Right ventricle myocardium superior (tissue), 1 donor: ENCODE results near the gene IGSF6. TPM values are rescaled to one million over a fixed set of nuclear protein-coding genes. Genes with fewer than 3 reads are reported as not detected.
"Not testable (repeated sequence)": the region's sequence is repeated elsewhere in the genome, so short reads cannot be mapped to it uniquely, and the experiment has no call there.

Experiments used
- ATAC-seq: fragments of 200-7000 bp; cut with Tn5 transposase; one replicate; pipeline ENCODE4 v1.9.1; 2020; ENCODE audit warnings: mild to moderate bottlenecking; ENCODE audit not compliant: poor library complexity
- DNase-seq: peaks from one replicate; pipeline ENCODE4 v3.0.0-alpha.2; 2020
- intact Hi-C: fragments of 100-400 bp; cut with DNase I; formaldehyde crosslinking; loops from one replicate; pipeline ENCODE4 v1.11.2; 2022
- long read RNA-seq: library from polyadenylated mRNA; unstranded; transcript quantifications from one replicate; pipeline ENCODE4 v2.0.0, GENCODE V29; 2021
- total RNA-seq: library from RNA; stranded (reverse); fragmentation: NEBNext Ultra II Directional; extraction: Animal tissue kit (Norgen Biotek cat#: 25700); gene quantifications from one replicate; pipeline ENCODE4 v1.2.1, GENCODE V29; 2021
- donor health status: DM: no; HTN: yes; CAD: no; lungs with severe emphysema.

The IGSF6 gene
- 2.5 TPM for total RNA-seq
- long read RNA-seq, result 0 reads

GRCh38 chr16:21652453-21652852 is at the start of gene IGSF6:
IGSF6 (minus strand) TSS chr16:21652608; CDS start chr16:21652598, 10 bp downstream.
- ATAC-seq, result peak; percentile 49
- intact Hi-C loops, result no loop called here
- DNase-seq, result peak; percentile 63

GRCh38 chr16:21701271-21701670 is 48.9 kb upstream of the IGSF6 start:
- DNase-seq, result no peak
- no peak for ATAC-seq
- intact Hi-C loops, result no loop called here

GRCh38 chr16:21698169-21699032 is 46.0 kb upstream of the IGSF6 start:
- ATAC-seq (no peak), DNase-seq (no peak)
- intact Hi-C loops, result no loop called here

- intact Hi-C loops, result no loop called here
- ATAC-seq, result no peak
These were observed 44.6 kb upstream of the IGSF6 start for GRCh38 chr16:21697032-21697431.

GRCh38 chr16:21694609-21695008 is 42.2 kb upstream of the IGSF6 start:
- no peak for ATAC-seq
- intact Hi-C loops, result no loop called here

More at GRCh38 chr16:21697032-21697431, 44.6 kb upstream of the IGSF6 start:
- no peak for DNase-seq

GRCh38 chr16:21690967-21691366 is 38.6 kb upstream of the IGSF6 start:
- DNase-seq, ATAC-seq, intact Hi-C loops: not testable (repeated sequence)

More at GRCh38 chr16:21694609-21695008, 42.2 kb upstream of the IGSF6 start:
- DNase-seq, result no peak

- no peak for DNase-seq
- intact Hi-C loops, result no loop called here
- ATAC-seq, result no peak
These were observed 36.7 kb upstream of the IGSF6 start for GRCh38 chr16:21689107-21689506.

GRCh38 chr16:21685034-21685455 is 32.6 kb upstream of the IGSF6 start:
- DNase-seq (no peak), ATAC-seq (no peak)
- intact Hi-C loops, result no loop called here

GRCh38 chr16:21684199-21684598 is 31.8 kb upstream of the IGSF6 start:
- intact Hi-C loops, result no loop called here
- no peak for ATAC-seq
- no peak for DNase-seq

- intact Hi-C loops, result no loop called here
- no peak for ATAC-seq
- DNase-seq, result no peak
These were observed 30.8 kb upstream of the IGSF6 start for GRCh38 chr16:21683184-21683583.

GRCh38 chr16:21680714-21681113 is 28.3 kb upstream of the IGSF6 start:
- DNase-seq, intact Hi-C loops, ATAC-seq: not testable (repeated sequence)

GRCh38 chr16:21674456-21674855 is 22.0 kb upstream of the IGSF6 start:
- intact Hi-C loops, DNase-seq, ATAC-seq: not testable (repeated sequence)

GRCh38 chr16:21673469-21673868 is 21.1 kb upstream of the IGSF6 start:
- DNase-seq (no peak), ATAC-seq (no peak)
- intact Hi-C loops, result no loop called here

- intact Hi-C loops, result no loop called here
- DNase-seq (no peak), ATAC-seq (no peak)
These were observed 15.2 kb upstream of the IGSF6 start for GRCh38 chr16:21667575-21667974.

GRCh38 chr16:21666772-21667171 is 14.4 kb upstream of the IGSF6 start:
- DNase-seq, result no peak
- no peak for ATAC-seq
- intact Hi-C loops, result no loop called here

GRCh38 chr16:21664801-21665492 is 12.5 kb upstream of the IGSF6 start:
- DNase-seq (no peak), ATAC-seq (no peak)
- intact Hi-C loops, result no loop called here

GRCh38 chr16:21663889-21664647 is 11.7 kb upstream of the IGSF6 start, which contains the start of gene OTOA:
OTOA (plus strand) TSS chr16:21663968; CDS start chr16:21678515, 14,547 bp downstream.
- intact Hi-C loops, result no loop called here
- peak; percentile 56 for ATAC-seq
- DNase-seq, result no peak

- ATAC-seq (no peak), DNase-seq (no peak)
- intact Hi-C loops, result loop anchor here (5.0 kb wide), 1 partner anchor 48 kb away; no protein-coding TSS in a partner anchor
These were observed 6.7 kb upstream of the IGSF6 start for GRCh38 chr16:21659124-21659523.
